Right lobe of liver (tissue), 6 donors: Measurements from ENCODE around the gene UBR7. TPM values are rescaled to one million over a fixed set of nuclear protein-coding genes. Genes with fewer than 3 reads are reported as not detected.

Source experiments
- ATAC-seq, 4 donors: fragments of 200-7000 bp; cut with Tn5 transposase; one replicate each; pipeline ENCODE4 v1.9.1; 2020; ENCODE audit warnings: mild to moderate bottlenecking in 4 of 4, moderate library complexity in 4 of 4
- DNase-seq, 3 donors: peaks; one replicate each; pipeline ENCODE4 v3.0.0-alpha.2; 2020
- H3K27ac ChIP-seq, 3 donors: fragments of 200-600 bp; one replicate each; pipeline ENCODE4 v1.8.0; 2022
- H3K27me3 ChIP-seq, 2 donors: fragments of 200-600 bp; one replicate each; pipeline ENCODE4 v1.8.0; 2022
- H3K36me3 ChIP-seq, 4 donors: fragments of 200-600 bp; sonication (generic) in 1 of 4; one replicate each; pipeline versions ENCODE4 v1.5.1 to v1.8.0; 2017 to 2022; ENCODE audit warnings: control low read depth in 1 of 4
- H3K4me1 ChIP-seq, 4 donors: fragments of 200-600 bp; sonication (generic) in 1 of 4; one replicate each; pipeline versions ENCODE4 v1.5.1 to v1.8.0; 2017 to 2022; ENCODE audit warnings: control low read depth in 1 of 4
- H3K4me3 ChIP-seq, 3 donors: fragments of 200-600 bp; one replicate each; pipeline ENCODE4 v1.8.0; 2022
- H3K9me3 ChIP-seq, 4 donors: fragments of 200-600 bp; sonication (generic) in 1 of 4; one replicate each; pipeline versions ENCODE4 v1.5.1 to v1.8.0; 2017 to 2022; ENCODE audit warnings: control low read depth in 1 of 4
- POLR2A ChIP-seq: fragments of 450-650 bp; IDR thresholded peaks from one replicate; pipeline ENCODE4 v1.6.1; 2017; ENCODE audit warnings: antibody characterized with exemption, mild to moderate bottlenecking
- WGBS: methylation state at CpG from one replicate; pipeline ENCODE4 v1.1.6; 2018; ENCODE audit warnings: low coverage, low lambda C conversion rate; ENCODE audit not compliant: insufficient coverage; ENCODE audit errors: missing lambda C conversion rate; 5-methylcytosine and 5-hydroxymethylcytosine counted together
- intact Hi-C, 2 donors: fragments of 100-400 bp; cut with DNase I; formaldehyde crosslinking; loops; one replicate each; pipeline versions ENCODE4 v1.11.2 to v1.14.1; 2022
- total RNA-seq, 6 experiments: library from RNA; depleted of rRNA in 2 of 6; stranded (reverse); fragments of >200 nt in 2 of 6; fragmentation: NEBNext Ultra II Directional in 3 of 6; extraction: Animal tissue kit (Norgen Biotek cat#: 25700) in 3 of 6; gene quantifications; one replicate each; pipeline versions ENCODE4 v1.1.0 to v1.2.4, GENCODE V29; 2016 to 2023
- TF ChIP-seq, protein P1 (sequence below), 4 donors: fragments of 200-600 bp in 3 of 4; fragments of 450-650 bp in 1 of 4; IDR thresholded peaks; one replicate each; pipeline versions ENCODE4 v1.5.1 to v1.8.0; 2016 to 2022; ENCODE audit warnings: antibody characterized with exemption in 4 of 4, mild to moderate bottlenecking in 2 of 4
- donor health status: DM: no; HTN: yes; CAD: no.
- donor health status: DM: no; HTN: no; CAD: no.
- donor health status: DM: no; HTN: no; CAD: no.
- donor health status: DM: no; HTN: yes; CAD: no.
- donor health status: DM: no; HTN: yes; CAD: no.

Gene UBR7
- total RNA-seq, 6 experiments from 2014 or later, result 7.1 to 16.6 (median 8.4) TPM

DNA sequence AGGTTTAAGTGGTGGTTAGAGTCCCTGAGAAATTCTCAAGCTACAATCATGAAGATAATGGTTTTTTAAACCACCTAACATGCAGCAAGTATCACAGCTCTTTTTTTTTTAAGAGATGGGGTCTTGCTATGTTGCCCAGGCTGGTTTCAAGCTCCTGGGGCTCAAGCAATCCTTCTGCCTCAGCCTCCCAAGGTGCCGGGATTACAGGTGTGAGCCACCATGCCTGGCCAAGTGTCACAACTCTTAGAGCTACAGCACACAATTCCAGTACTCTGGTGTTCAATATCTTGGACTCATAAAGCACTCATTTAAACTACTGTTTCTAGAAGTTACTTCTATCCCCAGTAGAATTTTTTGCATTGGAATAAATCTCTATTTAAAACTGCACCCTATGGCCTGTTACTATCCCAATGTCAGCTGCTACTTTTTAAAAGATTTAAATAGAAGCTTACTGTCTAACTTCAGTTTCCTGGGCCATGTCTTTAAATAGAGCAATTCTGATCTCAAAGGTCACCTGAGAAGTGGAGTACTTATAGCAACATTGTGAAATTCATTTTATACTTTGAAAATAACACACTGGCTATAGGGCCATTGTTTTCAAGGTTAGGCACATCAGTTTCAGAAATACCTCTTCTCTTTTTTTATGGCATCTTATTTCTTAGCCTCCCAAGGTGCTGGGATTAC, 11.6 kb upstream of the UBR7 start:
- Histone ChIP-seq H3K36me3 (no peaks in the 10 kb centered on the region), H3K9me3 (no peaks in the 10 kb centered on the region), H3K27me3 (no peaks in the 10 kb centered on the region), H3K4me3 (no peak overlapping the region), H3K27ac (no peak overlapping the region), H3K4me1 (no peaks in the 10 kb centered on the region)
- TF ChIP-seq POLR2A, result no peak
- TF ChIP-seq, protein P1, sequence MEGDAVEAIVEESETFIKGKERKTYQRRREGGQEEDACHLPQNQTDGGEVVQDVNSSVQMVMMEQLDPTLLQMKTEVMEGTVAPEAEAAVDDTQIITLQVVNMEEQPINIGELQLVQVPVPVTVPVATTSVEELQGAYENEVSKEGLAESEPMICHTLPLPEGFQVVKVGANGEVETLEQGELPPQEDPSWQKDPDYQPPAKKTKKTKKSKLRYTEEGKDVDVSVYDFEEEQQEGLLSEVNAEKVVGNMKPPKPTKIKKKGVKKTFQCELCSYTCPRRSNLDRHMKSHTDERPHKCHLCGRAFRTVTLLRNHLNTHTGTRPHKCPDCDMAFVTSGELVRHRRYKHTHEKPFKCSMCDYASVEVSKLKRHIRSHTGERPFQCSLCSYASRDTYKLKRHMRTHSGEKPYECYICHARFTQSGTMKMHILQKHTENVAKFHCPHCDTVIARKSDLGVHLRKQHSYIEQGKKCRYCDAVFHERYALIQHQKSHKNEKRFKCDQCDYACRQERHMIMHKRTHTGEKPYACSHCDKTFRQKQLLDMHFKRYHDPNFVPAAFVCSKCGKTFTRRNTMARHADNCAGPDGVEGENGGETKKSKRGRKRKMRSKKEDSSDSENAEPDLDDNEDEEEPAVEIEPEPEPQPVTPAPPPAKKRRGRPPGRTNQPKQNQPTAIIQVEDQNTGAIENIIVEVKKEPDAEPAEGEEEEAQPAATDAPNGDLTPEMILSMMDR (IDR thresholded peaks at IDR 0.05), result no peak
- WGBS, result 100% methylated on average over 1 of the region's 1 CpG
- no peak for ATAC-seq
- intact Hi-C loops, result no loop called here
- no peak for DNase-seq

DNA sequence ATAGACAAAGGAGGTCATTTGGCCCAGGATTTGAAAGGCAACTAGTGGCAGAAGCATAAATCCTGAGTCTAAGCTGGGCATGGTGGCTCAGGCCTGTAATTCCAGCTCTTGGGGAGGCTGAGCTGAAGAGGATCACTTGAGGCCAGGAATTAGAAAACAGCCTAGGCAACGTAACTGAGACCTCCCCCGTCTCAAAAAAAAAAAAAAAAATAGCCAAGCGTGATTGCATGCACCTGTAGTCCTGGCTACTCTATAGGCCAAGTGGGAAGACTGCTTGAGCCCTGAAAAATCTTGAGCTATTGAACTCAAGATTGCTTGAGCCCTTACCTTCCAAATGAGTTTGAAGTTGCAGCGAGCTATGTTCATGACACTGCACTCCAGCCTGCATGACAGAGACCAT, 8.0 kb upstream of the UBR7 start:
- TF ChIP-seq, protein P1 (IDR thresholded peaks at IDR 0.05), result no peak
- TF ChIP-seq POLR2A, result no peak
- intact Hi-C loops, result no loop called here
- Histone ChIP-seq H3K9me3 (no peaks in the 10 kb centered on the region), H3K27me3 (no peaks in the 10 kb centered on the region), H3K4me1 (no peaks in the 10 kb centered on the region), H3K36me3 (no peaks in the 10 kb centered on the region), H3K27ac (no peak overlapping the region), H3K4me3 (no peak overlapping the region)
- WGBS, result 70% methylated on average over 3 of the region's 4 CpGs
- DNase-seq (no peak), ATAC-seq (no peak)

DNA sequence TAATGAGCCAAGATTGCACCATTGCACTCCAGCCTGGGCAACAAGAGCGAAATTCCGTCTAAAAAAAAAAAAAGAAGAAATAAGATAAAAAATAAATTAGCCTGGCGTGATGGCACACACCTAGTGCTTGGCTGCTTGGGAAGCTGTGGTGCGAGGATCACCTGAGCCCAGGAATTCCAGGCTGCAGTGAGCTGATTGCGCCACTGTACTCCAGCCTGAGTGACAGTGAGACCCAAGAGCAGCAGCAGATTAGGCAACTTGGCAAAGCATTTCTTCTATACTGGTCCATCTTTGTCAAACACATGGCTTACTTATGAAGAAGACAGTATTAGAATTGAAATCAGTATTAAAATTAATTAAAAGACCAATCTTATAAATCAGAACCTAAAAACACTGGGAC, 6.5 kb upstream of the UBR7 start:
- TF ChIP-seq POLR2A, result no peak
- TF ChIP-seq, protein P1 (IDR thresholded peaks at IDR 0.05), result no peak
- 40% methylated on average over 5 of the region's 5 CpGs for WGBS
- Histone ChIP-seq H3K36me3 (no peaks in the 10 kb centered on the region), H3K9me3 (no peaks in the 10 kb centered on the region), H3K4me3 (no peak overlapping the region), H3K27me3 (no peaks in the 10 kb centered on the region), H3K4me1 (no peaks in the 10 kb centered on the region), H3K27ac (no peak overlapping the region)
- DNase-seq (peak in 2 of 3 donors; percentile 42 to 74), ATAC-seq (peak; percentile 59 to 86 (median 75))
- intact Hi-C loops, result no loop called here

DNA sequence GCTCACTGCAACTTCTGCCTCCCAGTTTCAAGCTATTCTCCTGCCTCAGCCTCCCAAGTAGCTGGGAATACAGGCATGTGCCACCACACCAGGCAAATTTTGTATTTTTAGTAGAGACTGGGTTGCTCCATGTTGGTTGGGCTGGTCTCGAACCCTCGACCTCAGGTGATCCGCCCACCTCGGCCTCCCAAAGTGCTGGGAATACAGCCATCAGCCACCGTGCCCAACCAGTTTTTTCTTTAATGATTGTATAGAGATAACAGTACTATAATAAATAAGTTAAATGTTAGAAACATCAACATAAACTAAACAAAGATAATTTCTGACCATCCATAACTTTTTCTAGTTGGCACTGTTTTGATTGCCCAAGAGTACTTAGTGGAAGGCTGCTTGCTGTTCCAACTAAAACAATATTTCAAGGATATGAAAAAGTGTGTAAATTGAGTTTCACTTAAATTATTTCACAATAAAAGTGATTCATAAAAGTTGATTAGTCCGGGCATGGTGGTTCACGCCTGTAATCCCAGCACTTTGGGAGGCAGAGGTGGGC, 5.8 kb upstream of the UBR7 start:
- ATAC-seq (no peak), DNase-seq (no peak)
- Histone ChIP-seq H3K9me3 (no peaks in the 10 kb centered on the region), H3K4me3 (no peak overlapping the region), H3K4me1 (peaks cover 0 to 5% (median 0%) of the 10 kb centered on the region in 4 donors), H3K27ac (no peak overlapping the region), H3K27me3 (no peaks in the 10 kb centered on the region), H3K36me3 (no peaks in the 10 kb centered on the region)
- intact Hi-C loops, result no loop called here
- TF ChIP-seq, protein P1 (IDR thresholded peaks at IDR 0.05), result no peak
- TF ChIP-seq POLR2A, result no peak
- WGBS, result 88% methylated on average over 7 of the region's 7 CpGs
